Kidney glomerular epithelial cell (primary cell): Measurements from ENCODE around the gene CEP192.
"Not testable (repeated sequence)": the region's sequence is repeated elsewhere in the genome, so short reads cannot be mapped to it uniquely, and the experiment has no call there.

Source experiments
- DNase-seq: peaks from one replicate; lab custom pipeline; 2025; lab: John Stamatoyannopoulos, UW

CEP192 gene

GRCh38 chr18:13028869-13029268, 37.7 kb downstream of the CEP192 start:
- no peak for DNase-seq

- no peak for DNase-seq
These were observed 41.0 kb downstream of the CEP192 start for GRCh38 chr18:13032173-13032572.

GRCh38 chr18:13035249-13035914, 44.2 kb downstream of the CEP192 start:
- DNase-seq = no peak

GRCh38 chr18:13036622-13037320, 45.6 kb downstream of the CEP192 start:
- DNase-seq = no peak

- no peak for DNase-seq
These were observed 48.6 kb downstream of the CEP192 start for GRCh38 chr18:13039806-13040205.

- DNase-seq = no peak
These were observed 51.9 kb downstream of the CEP192 start for GRCh38 chr18:13043066-13043465.

GRCh38 chr18:13048061-13048595, 57.0 kb downstream of the CEP192 start:
- DNase-seq = no peak

- DNase-seq = no peak
These were observed 60.0 kb downstream of the CEP192 start for GRCh38 chr18:13051159-13051558.

- no peak for DNase-seq
These were observed 60.8 kb downstream of the CEP192 start for GRCh38 chr18:13051950-13052349.

- DNase-seq = no peak
These were observed 63.2 kb downstream of the CEP192 start for GRCh38 chr18:13054336-13054735.

GRCh38 chr18:13061630-13062189, 70.5 kb downstream of the CEP192 start:
- no peak for DNase-seq

- DNase-seq = no peak
These were observed 76.0 kb downstream of the CEP192 start for GRCh38 chr18:13067124-13067523.

GRCh38 chr18:13067966-13068365, 76.8 kb downstream of the CEP192 start:
- no peak for DNase-seq

- DNase-seq = no peak
These were observed 79.3 kb downstream of the CEP192 start for GRCh38 chr18:13070460-13070859.

GRCh38 chr18:13076886-13077285, 85.7 kb downstream of the CEP192 start:
- DNase-seq = no peak

GRCh38 chr18:13077473-13077872, 86.3 kb downstream of the CEP192 start:
- no peak for DNase-seq

- DNase-seq = not testable (repeated sequence)
These were observed 86.9 kb downstream of the CEP192 start for GRCh38 chr18:13078065-13078464.

GRCh38 chr18:13086906-13087305, 95.7 kb downstream of the CEP192 start:
- DNase-seq = no peak

GRCh38 chr18:13095466-13095865, 104.3 kb downstream of the CEP192 start:
- DNase-seq = no peak

- no peak for DNase-seq
These were observed 105.1 kb downstream of the CEP192 start for GRCh38 chr18:13096232-13096631.

GRCh38 chr18:13096719-13097118, 105.6 kb downstream of the CEP192 start:
- no peak for DNase-seq

- DNase-seq = not testable (repeated sequence)
These were observed 106.9 kb downstream of the CEP192 start for GRCh38 chr18:13098104-13098503.

- DNase-seq = no peak
These were observed 108.0 kb downstream of the CEP192 start for GRCh38 chr18:13099113-13099512.
